Fibroblast of mammary gland (primary cell): ENCODE measurements around the gene MRPL24.

Source experiments
- DNase-seq: peaks from one replicate; pipeline ENCODE4 v3.0.0-alpha.2; 2010; ENCODE audit warnings: low read depth
- H3K4me3 ChIP-seq: 2 replicates; pipeline ENCODE4 v1.5.1; 2011; ENCODE audit warnings: low read depth, mild to moderate bottlenecking, low read length, moderate library complexity; ENCODE audit not compliant: control insufficient read depth
- CTCF ChIP-seq: conservative IDR thresholded peaks from 2 replicates; pipeline ENCODE4 v1.5.1; 2011; ENCODE audit warnings: low read depth, low read length, inconsistent platforms; ENCODE audit not compliant: control insufficient read depth, insufficient read depth

Gene MRPL24

DNA sequence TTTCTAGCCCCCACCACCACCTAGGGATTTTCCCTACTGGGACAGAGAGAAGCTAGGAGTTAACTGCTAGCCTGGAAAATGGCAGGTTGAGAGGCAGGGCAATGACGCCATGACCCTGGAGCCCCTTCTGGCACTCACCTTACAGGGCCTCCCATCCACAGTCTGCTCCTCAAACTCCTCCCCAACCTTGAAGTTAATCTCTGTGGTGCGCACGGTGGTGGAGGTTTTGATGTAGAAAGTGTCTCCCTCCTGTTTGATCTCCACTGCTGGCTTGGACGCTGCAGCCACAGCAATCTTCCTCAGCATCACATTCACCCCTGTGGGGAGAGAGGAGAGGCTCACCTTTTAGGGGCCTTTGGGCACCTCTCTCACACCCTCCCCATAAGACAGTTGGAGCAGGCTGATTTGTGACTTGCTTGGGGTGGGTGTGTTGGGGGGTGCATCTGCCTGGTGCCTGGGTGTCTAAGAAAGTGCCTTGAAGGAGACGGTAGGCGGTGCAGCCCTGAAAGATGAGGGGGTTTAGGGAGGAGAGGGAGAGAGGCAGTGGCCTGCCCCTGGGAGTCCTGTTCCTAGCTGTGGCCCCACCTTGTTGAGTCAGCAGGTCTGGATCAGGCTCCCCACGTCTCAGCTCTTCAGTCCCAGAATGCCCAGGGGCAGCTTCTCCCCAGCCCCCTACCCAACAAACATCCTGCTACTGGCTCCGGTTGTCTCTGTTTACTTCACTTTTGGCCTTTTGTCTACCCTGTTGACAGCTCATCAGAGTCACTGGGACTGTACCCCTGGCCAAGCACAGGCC is 40.0 kb downstream of the MRPL24 start:
- no peak for TF ChIP-seq CTCF
- no peak for DNase-seq
- H3K4me3 ChIP-seq = no peak overlapping the region

- no peak for DNase-seq
- no peak for TF ChIP-seq CTCF
These were observed 41.9 kb downstream of the MRPL24 start for GRCh38 chr1:156698995-156699394.

GRCh38 chr1:156697481-156697880 is 43.4 kb downstream of the MRPL24 start:
- DNase-seq = no peak
- TF ChIP-seq CTCF = no peak
- H3K4me3 ChIP-seq = no peak overlapping the region

More at GRCh38 chr1:156698995-156699394, 41.9 kb downstream of the MRPL24 start:
- H3K4me3 ChIP-seq = no peak overlapping the region

GRCh38 chr1:156696755-156697154 is 44.1 kb downstream of the MRPL24 start:
- no peak for DNase-seq
- TF ChIP-seq CTCF = no peak
- no peak overlapping the region for H3K4me3 ChIP-seq

- no peak for TF ChIP-seq CTCF
- no peak overlapping the region for H3K4me3 ChIP-seq
- no peak for DNase-seq
These were observed 46.3 kb downstream of the MRPL24 start for GRCh38 chr1:156694690-156694962.

- DNase-seq = no peak
- TF ChIP-seq CTCF = no peak
These were observed 46.8 kb downstream of the MRPL24 start for GRCh38 chr1:156693848-156694689.

More at GRCh38 chr1:156693848-156694689, 46.8 kb downstream of the MRPL24 start:
- H3K4me3 ChIP-seq = no peak overlapping the region
